ENCODE data around the gene SLC39A9.

Gene SLC39A9

GRCh38 chr14:69441948-69442347 lies 43.5 kb downstream of the SLC39A9 start:
- in situ Hi-C loops (cut with HindIII; ENCODE audit: low sequenced_read_pairs) = no loop called here
- H3K4me3 ChIP-seq (ENCODE audit: low read depth, low read length) = no peak overlapping the region
- DNase-seq (ENCODE audit: low read depth) = no peak
- no peak for TF ChIP-seq CTCF (IDR thresholded peaks at IDR 0.05; ENCODE audit: low read depth, low read length, missing control alignments)

- in situ Hi-C loops (cut with HindIII; ENCODE audit: low sequenced_read_pairs) = no loop called here
These were observed 44.9 kb downstream of the SLC39A9 start for GRCh38 chr14:69443296-69443805.

GRCh38 chr14:69449216-69449615 lies 50.7 kb downstream of the SLC39A9 start:
- DNase-seq (ENCODE audit: low read depth) = no peak
- in situ Hi-C loops (cut with HindIII; ENCODE audit: low sequenced_read_pairs) = no loop called here
- no peak for TF ChIP-seq CTCF (IDR thresholded peaks at IDR 0.05; ENCODE audit: low read depth, low read length, missing control alignments)
- H3K4me3 ChIP-seq (ENCODE audit: low read depth, low read length) = no peak overlapping the region

More at GRCh38 chr14:69443296-69443805, 44.9 kb downstream of the SLC39A9 start:
- no peak overlapping the region for H3K4me3 ChIP-seq (ENCODE audit: low read depth, low read length)
- DNase-seq (ENCODE audit: low read depth) = no peak
- no peak for TF ChIP-seq CTCF (IDR thresholded peaks at IDR 0.05; ENCODE audit: low read depth, low read length, missing control alignments)

- in situ Hi-C loops (cut with HindIII; ENCODE audit: low sequenced_read_pairs) = no loop called here
- DNase-seq (ENCODE audit: low read depth) = no peak
- TF ChIP-seq CTCF (IDR thresholded peaks at IDR 0.05; ENCODE audit: low read depth, low read length, missing control alignments) = no peak
- no peak overlapping the region for H3K4me3 ChIP-seq (ENCODE audit: low read depth, low read length)
These were observed 53.4 kb downstream of the SLC39A9 start for GRCh38 chr14:69451941-69452340.

GRCh38 chr14:69458350-69458749 lies 59.9 kb downstream of the SLC39A9 start:
- in situ Hi-C loops (cut with HindIII; ENCODE audit: low sequenced_read_pairs) = loop anchor here (5.0 kb wide), 1 partner anchor 61 kb away; the partner anchor contains the start of genes ERH and SLC39A9
- DNase-seq (ENCODE audit: low read depth) = no peak
- H3K4me3 ChIP-seq (ENCODE audit: low read depth, low read length) = no peak overlapping the region
- TF ChIP-seq CTCF (IDR thresholded peaks at IDR 0.05; ENCODE audit: low read depth, low read length, missing control alignments) = no peak

GRCh38 chr14:69459122-69459521 lies 60.6 kb downstream of the SLC39A9 start:
- H3K4me3 ChIP-seq (ENCODE audit: low read depth, low read length) = no peak overlapping the region
- TF ChIP-seq CTCF (IDR thresholded peaks at IDR 0.05; ENCODE audit: low read depth, low read length, missing control alignments) = no peak
- DNase-seq (ENCODE audit: low read depth) = no peak
- in situ Hi-C loops (cut with HindIII; ENCODE audit: low sequenced_read_pairs) = loop anchor here (5.0 kb wide), 1 partner anchor 62 kb away; the partner anchor contains the start of genes ERH and SLC39A9
